Neutrophil (primary cell): ENCODE measurements around the gene PSRC1.
A peak's percentile ranks its signal among the peaks of the same experiment; 100 is the strongest.

Source experiments
- H3K27ac ChIP-seq: fragments of 200-600 bp; sonication (generic); 2 replicates; pipeline ENCODE4 v1.5.1; 2016; ENCODE audit warnings: mild to moderate bottlenecking, moderate library complexity
- H3K27me3 ChIP-seq: fragments of 200-600 bp; sonication (generic); 2 replicates; pipeline ENCODE4 v1.6.0; 2016; ENCODE audit warnings: mild to moderate bottlenecking
- H3K36me3 ChIP-seq: fragments of 200-600 bp; sonication (generic); 2 replicates; pipeline ENCODE4 v1.5.1; 2017
- H3K4me1 ChIP-seq, 2 experiments: fragments of 200-600 bp in 1 of 2; sonication (generic) in 1 of 2; 1 replicate in 1 of 2; 2 replicates in 1 of 2; pipeline versions ENCODE4 v1.5.1 to v1.6.1; 2013 to 2016; ENCODE audit warnings: low read depth in 1 of 2, low read length in 1 of 2, mild to moderate bottlenecking in 1 of 2, moderate library complexity in 1 of 2; ENCODE audit not compliant: control insufficient read depth in 1 of 2, insufficient read depth in 1 of 2
- H3K4me3 ChIP-seq, 2 experiments: fragments of 200-600 bp in 1 of 2; sonication (generic) in 1 of 2; 1 replicate in 1 of 2; 2 replicates in 1 of 2; pipeline ENCODE4 v1.5.1; 2013 to 2016; ENCODE audit warnings: low read depth in 1 of 2, low read length in 1 of 2, mild to moderate bottlenecking in 1 of 2, moderate library complexity in 1 of 2
- H3K9me3 ChIP-seq: fragments of 200-600 bp; sonication (generic); 2 replicates; pipeline ENCODE4 v1.5.1; 2016
- TF ChIP-seq, protein P1 (sequence below): fragments of 200-600 bp; sonication (generic); IDR thresholded peaks from 2 replicates; pipeline ENCODE4 v1.5.1; 2016; ENCODE audit warnings: antibody characterized with exemption

The PSRC1 gene

DNA sequence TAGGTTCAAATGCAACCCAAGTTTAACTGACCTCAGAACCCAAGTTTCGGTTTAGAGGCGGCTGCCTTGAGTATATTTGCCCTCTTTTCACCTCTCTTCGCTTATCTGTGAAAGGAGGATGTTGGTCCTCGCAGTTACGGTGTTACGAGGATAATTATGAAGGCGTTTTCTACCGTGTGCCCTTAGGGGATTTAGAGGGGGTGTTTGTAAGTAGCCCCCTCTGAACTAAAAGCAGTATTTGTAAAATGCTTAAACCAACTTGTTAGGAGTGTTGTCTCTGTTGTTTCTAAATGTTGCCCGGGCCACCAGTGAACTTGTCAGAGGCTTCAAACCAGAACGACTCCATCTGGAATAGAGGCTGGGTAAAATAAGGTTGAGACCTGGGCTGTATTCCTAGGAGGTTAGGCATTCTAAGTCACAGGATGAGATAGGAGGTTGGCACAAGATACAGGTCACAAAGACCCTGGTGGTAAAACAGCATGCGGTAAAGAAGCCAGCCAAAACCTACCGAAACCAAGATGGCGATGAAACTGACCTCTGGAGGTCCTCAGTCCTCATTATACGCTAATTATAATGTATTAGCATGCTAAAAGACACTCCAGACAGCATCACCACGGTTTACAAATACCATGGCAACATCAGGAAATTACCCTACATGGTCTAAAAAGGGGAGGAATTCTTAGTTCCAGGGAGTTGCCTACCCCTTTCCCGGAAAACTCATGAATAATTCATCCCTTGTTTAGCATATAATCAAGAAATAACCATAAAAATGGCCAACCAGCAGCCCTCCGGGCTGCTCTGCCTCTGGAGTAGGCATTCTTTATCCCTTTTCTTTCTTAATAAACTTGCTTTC is 1.0 kb upstream of the PSRC1 start:
- Histone ChIP-seq H3K9me3 (no peaks in the 10 kb centered on the region), H3K27me3 (no peaks in the 10 kb centered on the region), H3K4me1 (peaks cover 34 to 36% of the 10 kb centered on the region in 2 experiments), H3K27ac (peak overlapping the region; percentile 88), H3K36me3 (no peaks in the 10 kb centered on the region), H3K4me3 (peak overlapping the region; percentile 91 to 97)
- TF ChIP-seq, protein P1, sequence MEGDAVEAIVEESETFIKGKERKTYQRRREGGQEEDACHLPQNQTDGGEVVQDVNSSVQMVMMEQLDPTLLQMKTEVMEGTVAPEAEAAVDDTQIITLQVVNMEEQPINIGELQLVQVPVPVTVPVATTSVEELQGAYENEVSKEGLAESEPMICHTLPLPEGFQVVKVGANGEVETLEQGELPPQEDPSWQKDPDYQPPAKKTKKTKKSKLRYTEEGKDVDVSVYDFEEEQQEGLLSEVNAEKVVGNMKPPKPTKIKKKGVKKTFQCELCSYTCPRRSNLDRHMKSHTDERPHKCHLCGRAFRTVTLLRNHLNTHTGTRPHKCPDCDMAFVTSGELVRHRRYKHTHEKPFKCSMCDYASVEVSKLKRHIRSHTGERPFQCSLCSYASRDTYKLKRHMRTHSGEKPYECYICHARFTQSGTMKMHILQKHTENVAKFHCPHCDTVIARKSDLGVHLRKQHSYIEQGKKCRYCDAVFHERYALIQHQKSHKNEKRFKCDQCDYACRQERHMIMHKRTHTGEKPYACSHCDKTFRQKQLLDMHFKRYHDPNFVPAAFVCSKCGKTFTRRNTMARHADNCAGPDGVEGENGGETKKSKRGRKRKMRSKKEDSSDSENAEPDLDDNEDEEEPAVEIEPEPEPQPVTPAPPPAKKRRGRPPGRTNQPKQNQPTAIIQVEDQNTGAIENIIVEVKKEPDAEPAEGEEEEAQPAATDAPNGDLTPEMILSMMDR, result no peak

DNA sequence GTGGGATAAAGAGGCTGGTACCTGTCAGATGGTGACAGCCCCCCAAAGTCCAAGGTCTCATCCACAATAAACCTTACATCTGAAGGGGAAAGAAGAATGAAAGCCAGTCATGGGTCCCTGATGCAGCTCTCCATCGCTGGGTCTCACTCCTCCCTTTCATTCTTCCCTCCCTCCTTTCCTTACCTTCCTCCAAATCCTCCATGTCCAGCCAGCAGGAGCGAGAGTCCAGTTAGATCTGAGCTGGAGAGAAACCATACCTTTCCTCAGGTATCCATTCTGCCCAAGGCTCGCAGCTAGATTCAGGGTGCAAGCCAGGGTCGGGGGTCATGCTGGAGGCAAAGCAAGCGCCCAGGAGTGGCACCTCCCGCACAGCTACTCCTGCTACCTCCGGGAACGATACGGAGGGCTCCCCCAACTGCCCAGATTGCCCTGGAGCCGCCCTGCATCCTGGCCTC is 421 bp downstream of the PSRC1 start:
- Histone ChIP-seq H3K9me3 (no peaks in the 10 kb centered on the region), H3K4me3 (peak overlapping the region; percentile 91 to 97), H3K4me1 (peaks cover 36 to 37% of the 10 kb centered on the region in 2 experiments), H3K27me3 (no peaks in the 10 kb centered on the region), H3K27ac (peak overlapping the region; percentile 88), H3K36me3 (no peaks in the 10 kb centered on the region)
- TF ChIP-seq, protein P1, result no peak

DNA sequence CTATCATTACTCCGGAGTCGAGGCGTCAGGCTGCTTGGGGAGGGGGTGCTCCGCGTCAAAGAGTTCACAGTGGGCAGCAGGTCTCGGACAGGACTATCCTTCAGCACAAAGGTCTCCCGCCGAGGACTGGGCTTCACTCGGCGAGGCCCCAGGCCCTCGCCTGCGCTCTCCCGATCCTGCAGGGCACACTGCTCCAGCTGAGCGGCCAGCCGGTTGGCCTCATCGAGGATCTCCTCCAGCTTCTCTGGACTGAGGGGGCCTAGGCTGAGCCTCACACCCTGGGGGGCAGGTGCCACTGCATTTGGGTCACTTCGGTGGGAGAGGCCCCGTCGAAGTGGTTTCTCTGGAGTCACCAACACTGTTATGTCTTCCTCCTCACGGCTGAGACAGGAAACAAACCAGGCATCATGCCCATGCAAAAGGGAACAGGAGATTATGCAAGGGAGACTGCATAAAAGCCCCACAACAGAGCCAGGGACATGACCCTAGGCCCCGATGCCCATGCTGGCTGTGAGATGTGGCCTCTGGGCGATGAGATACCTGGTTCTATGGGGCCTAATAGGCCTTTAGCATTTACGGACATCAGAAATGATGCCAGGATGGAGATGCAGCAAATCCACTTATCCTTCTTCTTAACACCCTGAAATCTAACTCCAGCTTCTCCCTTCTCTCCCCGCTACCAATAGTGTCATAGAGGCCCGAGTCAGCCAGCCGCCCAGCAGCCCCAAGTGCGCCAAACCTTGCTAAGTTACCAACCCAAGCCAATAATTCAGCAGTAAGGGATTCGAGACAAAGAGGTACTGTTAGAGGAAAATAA is 1.1 kb downstream of the PSRC1 start:
- Histone ChIP-seq H3K4me1 (peaks cover 36 to 41% of the 10 kb centered on the region in 2 experiments), H3K36me3 (no peaks in the 10 kb centered on the region)

DNA sequence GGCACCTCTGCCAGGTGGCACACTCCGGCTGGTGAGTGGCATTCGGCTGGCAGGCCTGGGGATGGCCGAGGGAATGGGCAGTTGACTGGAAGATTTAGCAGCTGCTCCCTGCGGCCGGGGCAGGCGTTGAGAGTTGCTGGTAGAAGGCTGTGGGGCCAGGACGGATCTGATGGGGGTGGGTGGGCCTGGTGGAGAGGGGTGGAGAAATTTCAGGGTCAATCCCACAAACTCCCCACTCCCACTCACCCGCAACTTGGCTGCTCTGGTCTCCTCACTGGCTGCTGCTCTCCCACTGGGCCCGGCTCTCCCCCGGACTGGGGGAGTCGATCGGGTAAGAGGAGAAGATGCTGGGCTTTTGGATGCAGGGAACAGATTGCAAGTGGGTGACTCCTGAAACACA is 2.1 kb downstream of the PSRC1 start:
- peak overlapping the region; percentile 88 for H3K27ac ChIP-seq

More for the DNA sequence above, 1.1 kb downstream of the PSRC1 start:
- TF ChIP-seq, protein P1, result no peak
- H3K9me3 ChIP-seq, result no peaks in the 10 kb centered on the region
- peak overlapping the region; percentile 88 for H3K27ac ChIP-seq
- H3K4me3 ChIP-seq, result peak overlapping the region; percentile 91 to 97
- no peaks in the 10 kb centered on the region for H3K27me3 ChIP-seq

DNA sequence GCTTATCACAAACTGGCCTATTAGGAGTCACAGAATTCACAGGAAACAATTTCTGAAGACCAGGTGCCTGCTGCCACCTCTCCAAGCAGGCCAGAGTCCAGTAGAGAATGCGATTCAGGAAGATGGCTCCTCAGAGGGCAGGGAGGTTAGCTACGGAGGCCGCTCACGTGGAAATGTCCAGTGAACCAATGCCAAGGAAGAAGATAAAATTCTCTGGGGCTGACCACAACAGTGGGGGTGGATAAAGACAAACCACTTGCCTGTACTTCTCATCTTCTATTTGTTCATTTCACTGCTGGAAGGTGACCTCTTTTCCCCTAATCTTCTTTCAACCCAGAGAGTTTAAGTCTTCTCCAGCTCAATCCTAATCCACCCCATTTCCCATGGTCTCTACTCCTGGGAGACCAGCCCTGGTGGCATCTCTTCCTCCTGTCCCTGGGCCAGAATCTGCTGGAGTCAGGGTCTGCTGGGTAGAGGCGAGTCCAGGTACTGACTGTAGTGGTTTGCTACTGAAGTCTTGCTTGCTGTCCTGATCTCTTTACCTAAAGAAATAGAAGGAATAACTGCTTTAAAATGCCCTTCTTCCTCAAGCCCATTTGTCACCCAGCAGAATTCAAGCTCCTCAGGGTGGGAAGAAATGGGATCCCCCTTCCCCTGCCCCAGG is 3.2 kb downstream of the PSRC1 start:
- Histone ChIP-seq H3K36me3 (no peaks in the 10 kb centered on the region), H3K4me3 (no peak overlapping the region), H3K27me3 (peaks cover 1% of the 10 kb centered on the region), H3K4me1 (peaks cover 36 to 41% of the 10 kb centered on the region in 2 experiments), H3K9me3 (no peaks in the 10 kb centered on the region), H3K27ac (peak overlapping the region; percentile 88)
- TF ChIP-seq, protein P1, result no peak

More for the DNA sequence above, 2.1 kb downstream of the PSRC1 start:
- Histone ChIP-seq H3K36me3 (no peaks in the 10 kb centered on the region), H3K9me3 (no peaks in the 10 kb centered on the region), H3K4me1 (peaks cover 36 to 41% of the 10 kb centered on the region in 2 experiments), H3K27me3 (no peaks in the 10 kb centered on the region), H3K4me3 (no peak overlapping the region)
- TF ChIP-seq, protein P1, result no peak
